GM18861 (cell line): ENCODE data around the gene ZNF556.

ENCODE experiments used
- ATAC-seq: cut with Tn5 transposase; IDR thresholded peaks from one replicate; pipeline ENCODE4 v1.9.1; 2021; ENCODE audit not compliant: unreplicated experiment

Gene ZNF556

GRCh38 chr19:2867025-2867991 is at the start of gene ZNF556:
ZNF556 (plus strand) TSS chr19:2867335; CDS start chr19:2867422, 87 bp downstream.
- ATAC-seq, result no peak

GRCh38 chr19:2819540-2820111 is 47.5 kb upstream of the ZNF556 start, which contains the start of gene ZNF554:
ZNF554 (plus strand) TSS chr19:2819868; CDS start chr19:2820072, 204 bp downstream.
- ATAC-seq, result peak; percentile 93

GRCh38 chr19:2820112-2820702 is 46.9 kb upstream of the ZNF556 start:
- ATAC-seq, result no peak

- ATAC-seq, result no peak
These were observed 44.3 kb upstream of the ZNF556 start for GRCh38 chr19:2822846-2823245.

- no peak for ATAC-seq
These were observed 43.5 kb upstream of the ZNF556 start for GRCh38 chr19:2823646-2824045.

GRCh38 chr19:2824129-2824528 is 43.0 kb upstream of the ZNF556 start:
- ATAC-seq, result no peak

GRCh38 chr19:2827022-2827421 is 40.1 kb upstream of the ZNF556 start:
- ATAC-seq, result no peak

- no peak for ATAC-seq
These were observed 39.2 kb upstream of the ZNF556 start for GRCh38 chr19:2827840-2828489.

- ATAC-seq, result no peak
These were observed 32.8 kb upstream of the ZNF556 start for GRCh38 chr19:2834294-2834871.

GRCh38 chr19:2837430-2837829 is 29.7 kb upstream of the ZNF556 start:
- ATAC-seq, result no peak

- peak; percentile 79 for ATAC-seq
These were observed 26.0 kb upstream of the ZNF556 start, which contains the start of gene ZNF555 for GRCh38 chr19:2840794-2841791. ZNF555 (plus strand) TSS chr19:2841475; CDS start chr19:2841573, 98 bp downstream.

GRCh38 chr19:2841855-2842574 is 25.1 kb upstream of the ZNF556 start:
- ATAC-seq, result peak; percentile 17

GRCh38 chr19:2845107-2845506 is 22.0 kb upstream of the ZNF556 start:
- no peak for ATAC-seq

- ATAC-seq, result no peak
These were observed 20.8 kb upstream of the ZNF556 start for GRCh38 chr19:2846180-2846894.

- no peak for ATAC-seq
These were observed 19.6 kb upstream of the ZNF556 start for GRCh38 chr19:2847507-2847906.

- ATAC-seq, result no peak
These were observed 18.5 kb upstream of the ZNF556 start for GRCh38 chr19:2848616-2849015.

GRCh38 chr19:2850256-2850925 is 16.7 kb upstream of the ZNF556 start:
- no peak for ATAC-seq

- no peak for ATAC-seq
These were observed 14.5 kb upstream of the ZNF556 start for GRCh38 chr19:2852598-2852997.
